GM21786 (cell line): ENCODE results near the gene KCTD16.

Source experiments
- ATAC-seq: cut with Tn5 transposase; IDR thresholded peaks from one replicate; pipeline ENCODE4 v1.9.1; 2021; ENCODE audit not compliant: unreplicated experiment

The KCTD16 gene

GRCh38 chr5:144206141-144206540 is 35.5 kb downstream of the KCTD16 start:
- ATAC-seq = no peak

GRCh38 chr5:144207875-144208444 is 37.3 kb downstream of the KCTD16 start:
- no peak for ATAC-seq

GRCh38 chr5:144209361-144209760 is 38.7 kb downstream of the KCTD16 start:
- ATAC-seq = no peak

GRCh38 chr5:144210655-144211054 is 40.0 kb downstream of the KCTD16 start:
- ATAC-seq = no peak

GRCh38 chr5:144219869-144220268 is 49.2 kb downstream of the KCTD16 start:
- no peak for ATAC-seq

GRCh38 chr5:144227363-144227999 is 56.8 kb downstream of the KCTD16 start:
- no peak for ATAC-seq

GRCh38 chr5:144230806-144231205 is 60.1 kb downstream of the KCTD16 start:
- ATAC-seq = no peak

- no peak for ATAC-seq
These were observed 61.6 kb downstream of the KCTD16 start for GRCh38 chr5:144232285-144232684.

- ATAC-seq = no peak
These were observed 65.8 kb downstream of the KCTD16 start for GRCh38 chr5:144236499-144236898.

- no peak for ATAC-seq
These were observed 67.2 kb downstream of the KCTD16 start for GRCh38 chr5:144237851-144238250.

GRCh38 chr5:144247131-144247530 is 76.5 kb downstream of the KCTD16 start:
- ATAC-seq = no peak

GRCh38 chr5:144248015-144248414 is 77.3 kb downstream of the KCTD16 start:
- ATAC-seq = no peak

- no peak for ATAC-seq
These were observed 79.2 kb downstream of the KCTD16 start for GRCh38 chr5:144249755-144250464.

- no peak for ATAC-seq
These were observed 83.9 kb downstream of the KCTD16 start for GRCh38 chr5:144254552-144254951.

- ATAC-seq = no peak
These were observed 89.4 kb downstream of the KCTD16 start for GRCh38 chr5:144260121-144260520.

GRCh38 chr5:144265643-144266247 is 95.1 kb downstream of the KCTD16 start:
- no peak for ATAC-seq

- ATAC-seq = no peak
These were observed 97.4 kb downstream of the KCTD16 start for GRCh38 chr5:144267961-144268513.

- no peak for ATAC-seq
These were observed 102.8 kb downstream of the KCTD16 start for GRCh38 chr5:144273232-144274027.

GRCh38 chr5:144275329-144275728 is 104.7 kb downstream of the KCTD16 start:
- ATAC-seq = no peak

- no peak for ATAC-seq
These were observed 105.6 kb downstream of the KCTD16 start for GRCh38 chr5:144276034-144276822.
